H9 (cell line): ENCODE measurements around the gene HYAL4. TPM values are rescaled to one million over a fixed set of nuclear protein-coding genes. Genes with fewer than 3 reads are reported as not detected.

Source experiments
- DNase-seq: peaks from one replicate; pipeline ENCODE4 v3.0.0-alpha.2; 2017
- H2AFZ ChIP-seq: one replicate; pipeline ENCODE4 v1.6.1; 2013; ENCODE audit warnings: mild to moderate bottlenecking, low read length, control low read depth, moderate library complexity
- H2AK5ac ChIP-seq: 2 replicates; pipeline ENCODE4 v1.6.1; 2013; ENCODE audit warnings: low read length, control low read depth, mixed read lengths; ENCODE audit not compliant: insufficient read length
- H2BK120ac ChIP-seq: one replicate; pipeline ENCODE4 v1.6.1; 2013; ENCODE audit warnings: low read depth, mild to moderate bottlenecking, low read length, control low read depth, inconsistent platforms; ENCODE audit not compliant: poor library complexity, severe bottlenecking
- H2BK12ac ChIP-seq: 2 replicates; pipeline ENCODE4 v1.6.1; 2013; ENCODE audit warnings: low read length, control low read depth, mixed read lengths, low read depth; ENCODE audit not compliant: insufficient read length
- H2BK15ac ChIP-seq: 2 replicates; pipeline ENCODE4 v1.6.1; 2013; ENCODE audit warnings: low read depth, low read length, control low read depth
- H2BK20ac ChIP-seq: one replicate; pipeline ENCODE4 v1.6.1; 2013; ENCODE audit warnings: low read depth, mild to moderate bottlenecking, low read length, control low read depth, inconsistent platforms; ENCODE audit not compliant: poor library complexity, severe bottlenecking
- H2BK5ac ChIP-seq: 2 replicates; pipeline ENCODE4 v1.6.1; 2013; ENCODE audit warnings: low read length, control low read depth, mixed read lengths; ENCODE audit not compliant: insufficient read length
- H3K14ac ChIP-seq: 2 replicates; pipeline ENCODE4 v1.6.1; 2013; ENCODE audit warnings: low read length, control low read depth; ENCODE audit not compliant: insufficient read depth
- H3K18ac ChIP-seq: 2 replicates; pipeline ENCODE4 v1.6.1; 2013; ENCODE audit warnings: low read depth, mild to moderate bottlenecking, mixed read lengths, low read length, control low read depth; ENCODE audit not compliant: insufficient read length
- H3K23ac ChIP-seq: 2 replicates; pipeline ENCODE4 v1.6.1; 2013; ENCODE audit warnings: low read length, control low read depth, mixed read lengths, low read depth; ENCODE audit not compliant: insufficient read length
- H3K23me2 ChIP-seq: 2 replicates; pipeline ENCODE4 v1.6.1; 2013; ENCODE audit warnings: low read depth, mild to moderate bottlenecking, mixed read lengths, low read length, control low read depth; ENCODE audit not compliant: insufficient read length, poor library complexity, severe bottlenecking
- H3K27ac ChIP-seq: 2 replicates; pipeline ENCODE4 v1.5.1; 2013; ENCODE audit warnings: low read length, control low read depth, mixed read lengths, low read depth; ENCODE audit not compliant: insufficient read length
- H3K27me3 ChIP-seq: 2 replicates; pipeline ENCODE4 v1.6.1; 2013; ENCODE audit warnings: low read length, control low read depth, inconsistent platforms; ENCODE audit not compliant: insufficient read depth
- H3K4ac ChIP-seq: 2 replicates; pipeline ENCODE4 v1.6.1; 2013; ENCODE audit warnings: low read depth, mild to moderate bottlenecking, control low read depth, inconsistent platforms, low read length, moderate library complexity
- H3K4me1 ChIP-seq: 2 replicates; pipeline ENCODE4 v1.6.1; 2013; ENCODE audit warnings: low read length, control low read depth, inconsistent platforms; ENCODE audit not compliant: insufficient read depth
- H3K4me2 ChIP-seq: 2 replicates; pipeline ENCODE4 v1.6.1; 2013; ENCODE audit warnings: low read length, control low read depth, mixed read lengths; ENCODE audit not compliant: insufficient read length, insufficient read depth
- H3K56ac ChIP-seq: 2 replicates; pipeline ENCODE4 v1.6.1; 2013; ENCODE audit warnings: low read depth, mild to moderate bottlenecking, mixed read lengths, low read length, control low read depth; ENCODE audit not compliant: insufficient read length
- H3K79me1 ChIP-seq: 2 replicates; pipeline ENCODE4 v1.6.1; 2013; ENCODE audit warnings: low read depth, mild to moderate bottlenecking, moderate library complexity, low read length, control low read depth, inconsistent platforms; ENCODE audit not compliant: insufficient read depth, poor library complexity, severe bottlenecking
- H3K79me2 ChIP-seq: 2 replicates; pipeline ENCODE4 v1.6.1; 2013; ENCODE audit warnings: low read length, control low read depth, inconsistent platforms; ENCODE audit not compliant: insufficient read depth
- H3K9ac ChIP-seq: 2 replicates; pipeline ENCODE4 v1.6.1; 2013; ENCODE audit warnings: low read length, control low read depth, mixed read lengths; ENCODE audit not compliant: insufficient read length; ENCODE audit errors: extremely low read depth
- H3K9me3 ChIP-seq: one replicate; pipeline ENCODE4 v1.6.1; 2013; ENCODE audit warnings: low read depth, low read length, inconsistent platforms; ENCODE audit not compliant: control insufficient read depth
- H3T11ph ChIP-seq: one replicate; pipeline ENCODE4 v1.6.1; 2013; ENCODE audit warnings: mild to moderate bottlenecking, low read length, control low read depth, inconsistent platforms
- H4K20me1 ChIP-seq: one replicate; pipeline ENCODE4 v1.6.1; 2013; ENCODE audit not compliant: control insufficient read depth, insufficient read length, insufficient read depth
- H4K5ac ChIP-seq: 2 replicates; pipeline ENCODE4 v1.6.1; 2013; ENCODE audit warnings: low read depth, mild to moderate bottlenecking, mixed read lengths, low read length, control low read depth; ENCODE audit not compliant: insufficient read length
- H4K8ac ChIP-seq: replicated peaks from 2 replicates; pipeline ENCODE4 v1.6.1; 2013; ENCODE audit warnings: low read length, control low read depth, mixed read lengths, low read depth; ENCODE audit not compliant: insufficient read length
- H4K91ac ChIP-seq: 2 replicates; pipeline ENCODE4 v1.6.1; 2013; ENCODE audit warnings: low read depth, mild to moderate bottlenecking, moderate library complexity, mixed read lengths, low read length, control low read depth; ENCODE audit not compliant: insufficient read length
- H3K27ac Mint-ChIP-seq, 3 experiments: 2 replicates in 2 of 3; 3 replicates in 1 of 3; pipeline ENCODE4 v1.8.0; 2020 to 2021; ENCODE audit warnings: mixed read lengths in 3 of 3, mild to moderate bottlenecking in 1 of 3, moderate library complexity in 1 of 3
- H3K27me3 Mint-ChIP-seq: 2 replicates; pipeline ENCODE4 v1.8.0; 2021; ENCODE audit warnings: low read depth, mild to moderate bottlenecking, moderate library complexity, mixed read lengths
- H3K36me3 Mint-ChIP-seq, 3 experiments: 2 replicates in 2 of 3; 3 replicates in 1 of 3; pipeline ENCODE4 v1.8.0; 2020 to 2021; ENCODE audit warnings: low read depth in 3 of 3, mixed read lengths in 3 of 3; ENCODE audit not compliant: insufficient read depth in 1 of 3
- H3K4me1 Mint-ChIP-seq, 2 experiments: 2 replicates each; pipeline ENCODE4 v1.8.0; 2020; ENCODE audit warnings: mixed read lengths in 2 of 2
- H3K4me3 Mint-ChIP-seq, 2 experiments: 2 replicates in 1 of 2; 3 replicates in 1 of 2; pipeline ENCODE4 v1.8.0; 2020 to 2021; ENCODE audit warnings: mild to moderate bottlenecking in 2 of 2, mixed read lengths in 2 of 2, moderate library complexity in 1 of 2
- H3K9me3 Mint-ChIP-seq, 2 experiments: 2 replicates in 1 of 2; 3 replicates in 1 of 2; pipeline ENCODE4 v1.8.0; 2020; ENCODE audit warnings: mild to moderate bottlenecking in 2 of 2, mixed read lengths in 2 of 2, moderate library complexity in 1 of 2
- WGBS: extraction: QIAGEN DNeasy Blood & Tissue Kit; methylation state at CpG from one replicate; pipeline ENCODE4 v1.1.7; 2013; ENCODE audit warnings: missing lambda C conversion rate, low lambda C conversion rate, mixed read lengths; ENCODE audit not compliant: insufficient read length; ENCODE audit errors: extremely low coverage; 5-methylcytosine and 5-hydroxymethylcytosine counted together
- long read RNA-seq: library from polyadenylated mRNA; unstranded; transcript quantifications from one replicate; pipeline ENCODE4 v2.0.0, GENCODE V29; 2020
- total RNA-seq: library from RNA; stranded (reverse); gene quantifications from 2 replicates; pipeline ENCODE4 v1.2.1, GENCODE V29; 2021
- TF ChIP-seq, protein P1 (sequence below): fragments of 200-600 bp; sonication (generic); conservative IDR thresholded peaks from 3 replicates; pipeline ENCODE4 v1.8.0; 2021; ENCODE audit warnings: antibody characterized with exemption, mild to moderate bottlenecking

Gene HYAL4, protein sequence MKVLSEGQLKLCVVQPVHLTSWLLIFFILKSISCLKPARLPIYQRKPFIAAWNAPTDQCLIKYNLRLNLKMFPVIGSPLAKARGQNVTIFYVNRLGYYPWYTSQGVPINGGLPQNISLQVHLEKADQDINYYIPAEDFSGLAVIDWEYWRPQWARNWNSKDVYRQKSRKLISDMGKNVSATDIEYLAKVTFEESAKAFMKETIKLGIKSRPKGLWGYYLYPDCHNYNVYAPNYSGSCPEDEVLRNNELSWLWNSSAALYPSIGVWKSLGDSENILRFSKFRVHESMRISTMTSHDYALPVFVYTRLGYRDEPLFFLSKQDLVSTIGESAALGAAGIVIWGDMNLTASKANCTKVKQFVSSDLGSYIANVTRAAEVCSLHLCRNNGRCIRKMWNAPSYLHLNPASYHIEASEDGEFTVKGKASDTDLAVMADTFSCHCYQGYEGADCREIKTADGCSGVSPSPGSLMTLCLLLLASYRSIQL
- not detected in 2 replicates for total RNA-seq
- long read RNA-seq, result 0 reads

DNA sequence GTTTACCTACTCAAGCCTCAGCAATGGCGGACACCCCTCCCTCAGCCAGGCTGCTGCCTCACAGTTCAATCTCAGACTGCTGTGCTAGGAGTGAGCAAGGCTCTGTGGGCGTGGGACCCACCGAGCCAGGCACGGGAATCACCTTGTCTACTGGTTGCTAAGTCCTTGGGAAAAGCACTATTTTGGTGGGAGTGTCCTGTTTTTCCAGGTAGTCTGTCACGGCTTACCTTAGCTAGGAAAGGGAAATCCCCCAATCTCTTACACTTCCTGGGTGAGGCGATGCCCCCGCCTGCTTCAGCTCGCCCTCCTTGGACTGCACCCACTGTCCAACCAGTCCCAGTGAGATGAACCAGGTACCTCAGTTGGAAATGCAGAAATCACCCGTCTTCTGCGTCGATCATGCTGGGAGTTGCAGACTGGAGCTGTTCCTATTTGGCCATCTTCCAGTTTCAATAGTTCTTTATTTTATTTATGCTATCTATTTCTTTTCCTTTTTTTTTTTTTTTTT is at the start of gene HYAL4:
Gene HYAL4, plus strand, starts transcription at position 458 of the 508 bp plus-strand sequence. CDS start 23,105 bp downstream, outside the sequence.
- Histone ChIP-seq H3K79me1 (no peaks in the 10 kb centered on the region), H3K79me2 (no peaks in the 10 kb centered on the region), H3K27ac (no peak within 1 kb of the TSS), H4K20me1 (no peaks in the 10 kb centered on the region), H4K91ac (no peak within 1 kb of the TSS), H3K23me2 (no peaks in the 10 kb centered on the region), H2BK12ac (no peak within 1 kb of the TSS), H2AK5ac (no peak within 1 kb of the TSS), H2AFZ (no peak within 1 kb of the TSS), H3K4me2 (no peak within 1 kb of the TSS), H4K5ac (no peak within 1 kb of the TSS), H3K14ac (no peak within 1 kb of the TSS), H3K4ac (no peak within 1 kb of the TSS), H2BK20ac (no peak within 1 kb of the TSS), H3K23ac (no peak within 1 kb of the TSS), H3K56ac (no peak within 1 kb of the TSS), H3T11ph (no peak within 1 kb of the TSS), H3K9ac (no peak within 1 kb of the TSS), H4K8ac (no peak within 1 kb of the TSS), H3K18ac (no peak within 1 kb of the TSS), H3K27me3 (no peaks in the 10 kb centered on the region), H2BK120ac (no peak within 1 kb of the TSS), H3K9me3 (no peaks in the 10 kb centered on the region), H3K4me1 (no peaks in the 10 kb centered on the region), H2BK5ac (no peak within 1 kb of the TSS), H2BK15ac (no peak within 1 kb of the TSS)
- TF ChIP-seq, protein P1, sequence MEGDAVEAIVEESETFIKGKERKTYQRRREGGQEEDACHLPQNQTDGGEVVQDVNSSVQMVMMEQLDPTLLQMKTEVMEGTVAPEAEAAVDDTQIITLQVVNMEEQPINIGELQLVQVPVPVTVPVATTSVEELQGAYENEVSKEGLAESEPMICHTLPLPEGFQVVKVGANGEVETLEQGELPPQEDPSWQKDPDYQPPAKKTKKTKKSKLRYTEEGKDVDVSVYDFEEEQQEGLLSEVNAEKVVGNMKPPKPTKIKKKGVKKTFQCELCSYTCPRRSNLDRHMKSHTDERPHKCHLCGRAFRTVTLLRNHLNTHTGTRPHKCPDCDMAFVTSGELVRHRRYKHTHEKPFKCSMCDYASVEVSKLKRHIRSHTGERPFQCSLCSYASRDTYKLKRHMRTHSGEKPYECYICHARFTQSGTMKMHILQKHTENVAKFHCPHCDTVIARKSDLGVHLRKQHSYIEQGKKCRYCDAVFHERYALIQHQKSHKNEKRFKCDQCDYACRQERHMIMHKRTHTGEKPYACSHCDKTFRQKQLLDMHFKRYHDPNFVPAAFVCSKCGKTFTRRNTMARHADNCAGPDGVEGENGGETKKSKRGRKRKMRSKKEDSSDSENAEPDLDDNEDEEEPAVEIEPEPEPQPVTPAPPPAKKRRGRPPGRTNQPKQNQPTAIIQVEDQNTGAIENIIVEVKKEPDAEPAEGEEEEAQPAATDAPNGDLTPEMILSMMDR, result no peak
- Mint-ChIP-seq H3K9me3 (peaks cover 1 to 4% of the 10 kb centered on the region in 2 experiments; a peak in 4 of 5 replicates), H3K4me1 (peaks cover 0 to 3% of the 10 kb centered on the region in 2 experiments; a peak in 1 of 4 replicates), H3K27me3 (no peaks in the 10 kb centered on the region), H3K4me3 (no peak within 1 kb of the TSS), H3K27ac (no peak within 1 kb of the TSS), H3K36me3 (no peaks in the 10 kb centered on the region; a peak in 1 of 7 replicates)
- WGBS, result no CpG with 5 or more reads among the region's 11 CpGs
- DNase-seq, result no peak
